K562 treated with DMSO at 1 percent for 24 hours (cell line): ENCODE data around the gene CEP250. TPM values are rescaled to one million over a fixed set of nuclear protein-coding genes. Genes with fewer than 3 reads are reported as not detected.

Experiments
- total RNA-seq: library from RNA; unstranded; fragments of 300-600 nt; gene quantifications from 2 replicates; pipeline ENCODE4 v1.2.3, GENCODE V29; 2022; ENCODE audit warnings: low read depth; ENCODE audit not compliant: insufficient read depth

Gene CEP250, protein sequence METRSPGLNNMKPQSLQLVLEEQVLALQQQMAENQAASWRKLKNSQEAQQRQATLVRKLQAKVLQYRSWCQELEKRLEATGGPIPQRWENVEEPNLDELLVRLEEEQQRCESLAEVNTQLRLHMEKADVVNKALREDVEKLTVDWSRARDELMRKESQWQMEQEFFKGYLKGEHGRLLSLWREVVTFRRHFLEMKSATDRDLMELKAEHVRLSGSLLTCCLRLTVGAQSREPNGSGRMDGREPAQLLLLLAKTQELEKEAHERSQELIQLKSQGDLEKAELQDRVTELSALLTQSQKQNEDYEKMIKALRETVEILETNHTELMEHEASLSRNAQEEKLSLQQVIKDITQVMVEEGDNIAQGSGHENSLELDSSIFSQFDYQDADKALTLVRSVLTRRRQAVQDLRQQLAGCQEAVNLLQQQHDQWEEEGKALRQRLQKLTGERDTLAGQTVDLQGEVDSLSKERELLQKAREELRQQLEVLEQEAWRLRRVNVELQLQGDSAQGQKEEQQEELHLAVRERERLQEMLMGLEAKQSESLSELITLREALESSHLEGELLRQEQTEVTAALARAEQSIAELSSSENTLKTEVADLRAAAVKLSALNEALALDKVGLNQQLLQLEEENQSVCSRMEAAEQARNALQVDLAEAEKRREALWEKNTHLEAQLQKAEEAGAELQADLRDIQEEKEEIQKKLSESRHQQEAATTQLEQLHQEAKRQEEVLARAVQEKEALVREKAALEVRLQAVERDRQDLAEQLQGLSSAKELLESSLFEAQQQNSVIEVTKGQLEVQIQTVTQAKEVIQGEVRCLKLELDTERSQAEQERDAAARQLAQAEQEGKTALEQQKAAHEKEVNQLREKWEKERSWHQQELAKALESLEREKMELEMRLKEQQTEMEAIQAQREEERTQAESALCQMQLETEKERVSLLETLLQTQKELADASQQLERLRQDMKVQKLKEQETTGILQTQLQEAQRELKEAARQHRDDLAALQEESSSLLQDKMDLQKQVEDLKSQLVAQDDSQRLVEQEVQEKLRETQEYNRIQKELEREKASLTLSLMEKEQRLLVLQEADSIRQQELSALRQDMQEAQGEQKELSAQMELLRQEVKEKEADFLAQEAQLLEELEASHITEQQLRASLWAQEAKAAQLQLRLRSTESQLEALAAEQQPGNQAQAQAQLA (N-terminal part only)
- total RNA-seq: 15.9 and 18.0 TPM in 2 replicates

DNA sequence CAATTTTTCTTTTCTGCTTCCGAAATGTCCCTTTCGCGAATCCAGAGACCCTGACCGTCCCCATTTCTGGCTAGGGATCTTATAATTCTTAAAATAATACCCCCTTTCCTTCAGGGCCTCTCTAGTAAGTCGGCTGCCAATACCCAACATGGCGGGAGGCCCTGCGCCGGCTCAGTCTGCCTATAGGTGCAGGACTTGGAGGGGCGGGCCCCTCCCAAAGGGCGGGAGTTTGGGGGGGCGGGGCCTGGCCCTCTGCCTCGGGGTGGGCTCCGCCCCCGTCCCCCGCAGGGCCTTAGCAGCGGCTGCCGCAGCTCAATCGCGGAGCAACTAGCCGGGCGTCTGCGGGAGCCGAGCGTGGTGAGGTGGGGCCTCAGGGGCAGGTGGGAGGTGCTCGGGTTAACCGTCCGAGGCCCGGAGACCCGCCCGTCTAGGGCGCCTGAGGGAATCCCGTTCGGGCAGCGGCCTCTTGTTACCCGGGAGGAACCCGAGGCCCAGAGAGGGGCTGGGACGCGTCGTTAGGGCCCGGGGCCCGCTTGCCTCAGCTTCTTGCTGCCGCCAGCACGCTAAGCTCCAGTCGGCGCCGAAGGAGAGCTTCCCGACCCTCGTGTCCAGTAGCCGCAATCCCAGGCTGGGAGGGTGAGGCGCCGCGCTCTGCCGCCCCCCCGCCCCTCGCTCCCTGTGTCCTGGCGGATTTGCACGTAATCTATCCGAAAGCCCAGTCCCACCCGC is at the start of gene CEP250:
Gene CEP250, plus strand, starts transcription at position 718 of the 729 bp plus-strand sequence. CDS start 6,770 bp downstream, outside the sequence.

DNA sequence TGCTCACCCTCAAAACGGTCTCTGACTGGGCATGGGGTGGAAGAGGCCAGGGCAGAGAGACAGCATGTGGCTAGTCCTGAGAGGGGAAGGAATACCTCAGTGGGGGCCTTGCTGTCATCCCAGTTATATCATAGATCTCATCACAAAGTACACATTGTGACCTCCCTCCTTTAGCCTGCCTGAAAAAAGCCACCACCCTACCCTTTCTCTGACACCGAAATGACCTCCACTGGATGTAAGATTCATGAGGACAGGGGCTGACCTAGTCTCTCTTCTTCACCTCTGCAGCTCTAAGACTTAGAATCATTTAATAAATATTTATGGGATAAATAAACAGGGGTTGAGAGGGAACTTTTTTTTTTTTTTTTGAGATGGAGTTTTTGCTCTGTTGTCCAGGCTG is 74.2 kb downstream of the CEP250 start, which contains the start of gene C20orf173:
Gene C20orf173, minus strand, starts transcription at position 101 of the 400 bp plus-strand sequence. CDS start 279 bp downstream, outside the sequence.

DNA sequence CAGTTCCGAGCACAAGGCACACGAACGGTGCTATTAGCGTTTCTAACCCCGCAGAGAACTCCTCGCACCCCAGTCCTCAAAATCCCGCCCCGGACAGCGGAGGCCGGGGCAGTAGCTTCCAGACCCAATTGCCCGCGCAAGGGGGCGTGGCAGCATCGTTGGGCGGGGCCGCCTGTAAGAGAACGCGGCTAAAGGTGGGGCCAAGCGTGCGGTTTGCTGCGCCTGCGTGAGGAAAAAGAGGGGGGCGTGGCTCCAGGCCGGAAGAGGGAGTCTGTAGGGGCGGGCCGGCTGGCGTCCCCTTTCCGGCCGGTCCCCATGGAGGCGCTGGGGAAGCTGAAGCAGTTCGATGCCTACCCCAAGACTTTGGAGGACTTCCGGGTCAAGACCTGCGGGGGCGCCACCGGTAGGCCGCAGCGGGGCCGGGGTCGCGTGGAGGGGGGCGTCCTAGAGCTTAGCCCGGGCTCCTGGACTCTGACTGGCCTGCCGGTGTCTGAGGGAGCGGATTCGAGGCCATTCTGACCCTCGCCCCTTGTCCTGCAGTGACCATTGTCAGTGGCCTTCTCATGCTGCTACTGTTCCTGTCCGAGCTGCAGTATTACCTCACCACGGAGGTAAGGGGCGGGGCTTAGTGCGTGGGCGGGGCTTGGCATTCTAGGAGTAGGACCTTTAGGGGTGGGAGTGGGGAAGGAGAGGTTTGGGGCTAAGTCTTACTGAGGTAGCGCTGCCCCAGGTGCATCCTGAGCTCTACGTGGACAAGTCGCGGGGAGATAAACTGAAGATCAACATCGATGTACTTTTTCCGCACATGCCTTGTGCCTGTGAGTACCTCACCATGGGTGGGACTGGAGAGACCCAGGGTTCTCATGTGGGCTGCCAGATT is 86.6 kb downstream of the CEP250 start, which contains the start of gene ERGIC3:
Gene ERGIC3, plus strand, starts transcription at position 296 of the 880 bp plus-strand sequence. Its CDS starts 20 bp downstream, at position 316.

Other genes with a start within 250 kb of the CEP250 start
- 0.16 and 0.31 TPM in 2 replicates for gene MMP24, start 228.9 kb upstream of the CEP250 start, total RNA-seq
- gene MMP24OS, start 177.5 kb upstream of the CEP250 start, total RNA-seq: 161 and 170 TPM in 2 replicates
- 189 and 206 TPM in 2 replicates for gene EIF6, start 170.8 kb upstream of the CEP250 start, total RNA-seq
- not detected in 2 replicates for gene FAM83C, start 163.2 kb upstream of the CEP250 start, total RNA-seq
- gene UQCC1, start 43.6 kb upstream of the CEP250 start, total RNA-seq: 30.4 and 31.1 TPM in 2 replicates
- gene GDF5, start 17.4 kb upstream of the CEP250 start, total RNA-seq: not detected in 2 replicates
- gene C20orf173, start 74.1 kb downstream of the CEP250 start, total RNA-seq: not detected in 2 replicates
- 421 and 431 TPM in 2 replicates for gene ERGIC3, start 86.5 kb downstream of the CEP250 start, total RNA-seq
- 6.5 and 11.8 TPM in 2 replicates for gene SPAG4, start 160.2 kb downstream of the CEP250 start, total RNA-seq
- 141 and 147 TPM in 2 replicates for gene CPNE1, start 209.3 kb downstream of the CEP250 start, total RNA-seq
- gene RBM12, start 209.3 kb downstream of the CEP250 start, total RNA-seq: 37.0 and 41.5 TPM in 2 replicates
- 37.6 and 48.2 TPM in 2 replicates for gene NFS1, start 243.8 kb downstream of the CEP250 start, total RNA-seq
- 353 and 401 TPM in 2 replicates for gene ROMO1, start 243.8 kb downstream of the CEP250 start, total RNA-seq